ENCODE measurements around the gene OSBPL1A.

DNA sequence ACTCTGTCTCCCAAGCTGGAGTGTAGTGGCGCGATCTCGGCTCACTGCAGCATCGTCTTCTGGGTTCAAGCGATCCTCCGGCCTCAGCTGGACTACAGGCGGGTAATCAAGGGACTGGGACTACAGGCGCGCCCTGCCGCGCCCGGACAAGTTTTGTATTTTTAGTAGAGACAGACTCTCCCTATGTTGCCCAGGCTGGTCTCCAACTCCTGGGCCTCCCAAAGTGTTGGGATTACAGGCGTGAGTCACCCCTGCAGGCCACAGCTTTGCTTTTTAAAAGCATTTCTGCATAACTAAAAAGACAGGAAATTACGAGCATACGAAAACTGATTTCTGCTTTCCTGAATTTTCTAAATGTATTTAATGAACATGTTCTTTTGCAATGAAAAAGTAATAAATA, 916 bp upstream of the OSBPL1A start:
- TF ChIP-seq, protein P1, sequence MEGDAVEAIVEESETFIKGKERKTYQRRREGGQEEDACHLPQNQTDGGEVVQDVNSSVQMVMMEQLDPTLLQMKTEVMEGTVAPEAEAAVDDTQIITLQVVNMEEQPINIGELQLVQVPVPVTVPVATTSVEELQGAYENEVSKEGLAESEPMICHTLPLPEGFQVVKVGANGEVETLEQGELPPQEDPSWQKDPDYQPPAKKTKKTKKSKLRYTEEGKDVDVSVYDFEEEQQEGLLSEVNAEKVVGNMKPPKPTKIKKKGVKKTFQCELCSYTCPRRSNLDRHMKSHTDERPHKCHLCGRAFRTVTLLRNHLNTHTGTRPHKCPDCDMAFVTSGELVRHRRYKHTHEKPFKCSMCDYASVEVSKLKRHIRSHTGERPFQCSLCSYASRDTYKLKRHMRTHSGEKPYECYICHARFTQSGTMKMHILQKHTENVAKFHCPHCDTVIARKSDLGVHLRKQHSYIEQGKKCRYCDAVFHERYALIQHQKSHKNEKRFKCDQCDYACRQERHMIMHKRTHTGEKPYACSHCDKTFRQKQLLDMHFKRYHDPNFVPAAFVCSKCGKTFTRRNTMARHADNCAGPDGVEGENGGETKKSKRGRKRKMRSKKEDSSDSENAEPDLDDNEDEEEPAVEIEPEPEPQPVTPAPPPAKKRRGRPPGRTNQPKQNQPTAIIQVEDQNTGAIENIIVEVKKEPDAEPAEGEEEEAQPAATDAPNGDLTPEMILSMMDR (IDR thresholded peaks at IDR 0.05; ENCODE audit: insufficient read depth, low read length, poor library complexity, severe bottlenecking): no peak
- no peak for TF ChIP-seq EZH2phosphoT487 (conservative IDR thresholded peaks at IDR 0.05; ENCODE audit: low read length)

Data from SU-DHL-6 (cell line).